HG03060 (cell line): ENCODE results near the gene DPF3.

Experiments
- ATAC-seq: cut with Tn5 transposase; IDR thresholded peaks from one replicate; pipeline ENCODE4 v1.9.1; 2021; ENCODE audit warnings: low read depth, moderate number of reproducible peaks; ENCODE audit not compliant: unreplicated experiment

The DPF3 gene

GRCh38 chr14:72609205-72609916 lies 284.5 kb downstream of the DPF3 start:
- ATAC-seq, result no peak

- no peak for ATAC-seq
Observed at GRCh38 chr14:72608391-72609204, 285.3 kb downstream of the DPF3 start.

GRCh38 chr14:72607386-72608130 lies 286.3 kb downstream of the DPF3 start:
- no peak for ATAC-seq

GRCh38 chr14:72606879-72607278 lies 287.0 kb downstream of the DPF3 start:
- ATAC-seq, result no peak

GRCh38 chr14:72605921-72606220 lies 288.0 kb downstream of the DPF3 start:
- ATAC-seq, result no peak

- no peak for ATAC-seq
Observed at GRCh38 chr14:72605096-72605920, 288.6 kb downstream of the DPF3 start.

- no peak for ATAC-seq
Observed at GRCh38 chr14:72604133-72604532, 289.8 kb downstream of the DPF3 start.

GRCh38 chr14:72603639-72604038 lies 290.3 kb downstream of the DPF3 start:
- ATAC-seq, result no peak

GRCh38 chr14:72600551-72601330 lies 293.2 kb downstream of the DPF3 start:
- ATAC-seq, result no peak

GRCh38 chr14:72599579-72600470 lies 294.1 kb downstream of the DPF3 start:
- no peak for ATAC-seq

GRCh38 chr14:72598306-72598705 lies 295.6 kb downstream of the DPF3 start:
- no peak for ATAC-seq

GRCh38 chr14:72597252-72598233 lies 296.4 kb downstream of the DPF3 start:
- no peak for ATAC-seq

GRCh38 chr14:72595152-72595862 lies 298.6 kb downstream of the DPF3 start:
- no peak for ATAC-seq

- ATAC-seq, result no peak
Observed at GRCh38 chr14:72594099-72594901, 299.6 kb downstream of the DPF3 start.

- ATAC-seq, result no peak
Observed at GRCh38 chr14:72591391-72591790, 302.5 kb downstream of the DPF3 start.

GRCh38 chr14:72590577-72590976 lies 303.3 kb downstream of the DPF3 start:
- no peak for ATAC-seq
